ENCODE results near the gene MGST1.

The MGST1 gene

DNA sequence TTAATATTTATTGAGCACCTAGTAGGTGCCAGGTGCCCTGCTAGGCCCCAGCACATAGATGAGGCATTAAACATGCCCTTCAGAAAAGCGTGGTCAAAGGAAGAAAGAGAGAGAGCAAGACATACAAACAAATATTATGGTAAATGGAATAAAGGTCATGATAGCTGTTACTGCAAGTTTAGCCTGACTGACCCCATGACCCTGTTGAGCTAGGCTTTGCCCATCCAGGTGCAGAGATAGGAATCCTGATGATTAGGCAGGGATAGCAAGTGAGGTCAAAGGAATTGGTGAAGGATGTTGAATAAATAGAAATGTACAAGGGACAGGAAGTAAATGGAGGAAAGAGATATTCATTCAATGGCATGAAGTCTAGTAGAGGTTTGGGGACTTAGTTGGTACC is 36.5 kb upstream of the MGST1 start:
- no peak overlapping the region for H3K4me3 ChIP-seq (replicated peaks; ENCODE audit: low read depth, low read length)
- no peak for TF ChIP-seq CTCF (IDR thresholded peaks at IDR 0.05; ENCODE audit: low read length, missing control alignments)
- DNase-seq (ENCODE audit: low read depth): no peak

DNA sequence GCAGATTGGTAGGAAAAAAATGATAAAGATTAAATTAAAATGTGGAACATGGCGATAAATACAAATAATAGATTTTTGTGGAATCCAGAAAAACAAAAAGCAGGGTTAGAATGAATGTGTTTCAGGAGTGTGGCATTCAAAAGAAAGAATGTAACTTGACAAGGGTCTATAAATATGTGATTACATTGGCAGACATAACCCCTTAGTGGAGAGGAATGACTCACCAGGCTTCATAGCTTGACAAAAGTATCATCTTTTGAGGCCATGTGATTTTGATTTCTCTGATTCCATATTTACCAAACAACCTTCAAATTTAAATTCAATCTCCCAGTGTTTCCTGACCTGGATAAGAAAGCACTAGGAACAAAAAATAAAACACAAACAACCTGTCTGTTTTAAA is 24.4 kb upstream of the MGST1 start:
- no peak for DNase-seq (ENCODE audit: low read depth)
- no peak overlapping the region for H3K4me3 ChIP-seq (replicated peaks; ENCODE audit: low read depth, low read length)
- TF ChIP-seq CTCF (IDR thresholded peaks at IDR 0.05; ENCODE audit: low read length, missing control alignments): no peak

DNA sequence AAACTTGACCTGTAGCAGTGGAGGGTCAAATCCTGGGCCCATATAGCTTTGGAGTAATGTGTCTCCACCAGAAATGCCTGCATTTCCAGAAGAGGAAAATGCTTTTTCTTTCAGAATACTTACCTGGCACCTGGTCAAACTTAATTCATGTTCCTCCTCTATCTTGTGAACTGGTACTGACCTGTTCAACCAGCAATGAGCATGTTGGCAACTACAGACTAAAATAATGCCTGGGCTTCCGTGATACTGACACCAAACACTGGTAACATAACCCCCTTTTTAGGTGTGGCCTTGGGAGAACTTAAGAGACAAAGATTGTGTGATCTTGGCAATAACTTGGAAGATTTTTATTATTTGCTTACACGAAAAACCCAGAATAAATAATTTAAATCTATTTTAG is 23.8 kb upstream of the MGST1 start:
- no peak for DNase-seq (ENCODE audit: low read depth)
- no peak for TF ChIP-seq CTCF (IDR thresholded peaks at IDR 0.05; ENCODE audit: low read length, missing control alignments)
- H3K4me3 ChIP-seq (replicated peaks; ENCODE audit: low read depth, low read length): no peak overlapping the region

DNA sequence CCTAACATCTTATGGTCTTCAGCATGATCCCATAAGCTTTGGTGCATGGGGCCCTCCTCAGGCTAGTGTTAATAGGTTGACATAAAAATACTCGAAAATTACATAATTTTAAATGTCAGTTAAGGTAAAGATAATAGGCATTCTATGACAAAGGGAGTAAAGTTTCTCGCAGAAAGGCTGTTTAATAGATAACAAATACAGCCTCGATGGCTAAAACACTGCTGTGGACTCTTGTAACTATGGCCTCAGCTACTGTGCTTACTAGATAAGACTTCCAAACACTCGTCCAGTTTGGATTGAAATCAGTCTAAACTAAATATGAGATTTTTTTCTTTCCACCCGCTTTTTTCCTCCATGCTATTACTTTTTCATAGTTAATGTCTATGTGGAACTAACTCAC is 23.2 kb upstream of the MGST1 start:
- no peak for TF ChIP-seq CTCF (IDR thresholded peaks at IDR 0.05; ENCODE audit: low read length, missing control alignments)
- DNase-seq (ENCODE audit: low read depth): no peak
- H3K4me3 ChIP-seq (replicated peaks; ENCODE audit: low read depth, low read length): no peak overlapping the region

DNA sequence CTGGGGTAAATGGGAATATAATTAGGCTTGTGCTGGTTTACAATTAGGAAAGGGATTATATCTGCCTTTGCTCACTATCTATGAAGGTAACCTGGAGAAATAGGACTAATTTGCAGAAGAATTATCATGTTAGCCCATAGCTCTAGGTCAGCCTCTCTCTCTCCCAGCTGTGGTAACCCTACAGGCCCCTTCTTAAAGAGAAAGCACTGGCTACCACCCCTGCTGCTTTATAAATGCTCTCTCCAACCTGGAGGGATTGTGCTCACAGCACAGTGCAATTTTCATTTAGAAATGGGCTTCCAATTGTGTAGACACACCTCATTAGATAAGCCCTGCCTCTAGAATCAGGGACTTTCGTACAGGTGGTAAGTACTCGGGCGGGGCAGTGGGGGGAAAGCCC is 22.7 kb upstream of the MGST1 start:
- H3K4me3 ChIP-seq (replicated peaks; ENCODE audit: low read depth, low read length): no peak overlapping the region
- TF ChIP-seq CTCF (IDR thresholded peaks at IDR 0.05; ENCODE audit: low read length, missing control alignments): no peak
- DNase-seq (ENCODE audit: low read depth): no peak

GRCh38 chr12:16325426-16325825 is 22.0 kb upstream of the MGST1 start:
- TF ChIP-seq CTCF (IDR thresholded peaks at IDR 0.05; ENCODE audit: low read length, missing control alignments): no peak
- no peak for DNase-seq (ENCODE audit: low read depth)

GRCh38 chr12:16327963-16328362 is 19.5 kb upstream of the MGST1 start:
- no peak for DNase-seq (ENCODE audit: low read depth)
- no peak overlapping the region for H3K4me3 ChIP-seq (replicated peaks; ENCODE audit: low read depth, low read length)
- TF ChIP-seq CTCF (IDR thresholded peaks at IDR 0.05; ENCODE audit: low read length, missing control alignments): no peak

More at GRCh38 chr12:16325426-16325825, 22.0 kb upstream of the MGST1 start:
- H3K4me3 ChIP-seq (replicated peaks; ENCODE audit: low read depth, low read length): no peak overlapping the region
